ENCODE measurements around the gene LIMA1.
"Not testable (repeated sequence)": the region's sequence is repeated elsewhere in the genome, so short reads cannot be mapped to it uniquely, and the experiment has no call there.

The LIMA1 gene

GRCh38 chr12:50283229-50283923 lies at the start of gene LIMA1:
TSS of gene LIMA1 (minus strand) at chr12:50283520. CDS start at chr12:50248751, 34,769 bp downstream.
- DNase-seq: peak; percentile 67

GRCh38 chr12:50331745-50332144 lies 48.4 kb upstream of the LIMA1 start:
- DNase-seq: no peak

- DNase-seq: not testable (repeated sequence)
Measured at GRCh38 chr12:50328664-50329063, 45.3 kb upstream of the LIMA1 start.

GRCh38 chr12:50326590-50327284 lies 43.4 kb upstream of the LIMA1 start:
- no peak for DNase-seq

GRCh38 chr12:50325890-50326391 lies 42.6 kb upstream of the LIMA1 start:
- no peak for DNase-seq

GRCh38 chr12:50324770-50325169 lies 41.5 kb upstream of the LIMA1 start:
- DNase-seq: not testable (repeated sequence)

- not testable (repeated sequence) for DNase-seq
Measured at GRCh38 chr12:50324077-50324476, 40.8 kb upstream of the LIMA1 start.

GRCh38 chr12:50322206-50322605 lies 38.9 kb upstream of the LIMA1 start:
- no peak for DNase-seq

- DNase-seq: no peak
Measured at GRCh38 chr12:50317203-50317602, 33.9 kb upstream of the LIMA1 start.

GRCh38 chr12:50315803-50316202 lies 32.5 kb upstream of the LIMA1 start:
- DNase-seq: no peak

- no peak for DNase-seq
Measured at GRCh38 chr12:50314636-50315312, 31.5 kb upstream of the LIMA1 start.

GRCh38 chr12:50313971-50314370 lies 30.7 kb upstream of the LIMA1 start:
- DNase-seq: not testable (repeated sequence)

GRCh38 chr12:50313256-50313931 lies 30.1 kb upstream of the LIMA1 start:
- no peak for DNase-seq

GRCh38 chr12:50311858-50312609 lies 28.7 kb upstream of the LIMA1 start:
- not testable (repeated sequence) for DNase-seq

GRCh38 chr12:50309950-50310349 lies 26.6 kb upstream of the LIMA1 start:
- no peak for DNase-seq

GRCh38 chr12:50302686-50303085 lies 19.4 kb upstream of the LIMA1 start:
- DNase-seq: no peak

- DNase-seq: no peak
Measured at GRCh38 chr12:50297996-50298395, 14.7 kb upstream of the LIMA1 start.

- DNase-seq: no peak
Measured at GRCh38 chr12:50297027-50297426, 13.7 kb upstream of the LIMA1 start.

GRCh38 chr12:50296554-50296953 lies 13.2 kb upstream of the LIMA1 start:
- no peak for DNase-seq

- no peak for DNase-seq
Measured at GRCh38 chr12:50291377-50291776, 8.1 kb upstream of the LIMA1 start.

- DNase-seq: not testable (repeated sequence)
Measured at GRCh38 chr12:50290692-50291091, 7.4 kb upstream of the LIMA1 start.

GRCh38 chr12:50287271-50287670 lies 4.0 kb upstream of the LIMA1 start:
- no peak for DNase-seq

All from cortex of kidney (tissue), 1 donor.